ENCODE measurements around the gene LPO. TPM values are rescaled to one million over a fixed set of nuclear protein-coding genes. Genes with fewer than 3 reads are reported as not detected.

LPO gene
- total RNA-seq, 2 experiments from 2014 or later, result not detected

DNA sequence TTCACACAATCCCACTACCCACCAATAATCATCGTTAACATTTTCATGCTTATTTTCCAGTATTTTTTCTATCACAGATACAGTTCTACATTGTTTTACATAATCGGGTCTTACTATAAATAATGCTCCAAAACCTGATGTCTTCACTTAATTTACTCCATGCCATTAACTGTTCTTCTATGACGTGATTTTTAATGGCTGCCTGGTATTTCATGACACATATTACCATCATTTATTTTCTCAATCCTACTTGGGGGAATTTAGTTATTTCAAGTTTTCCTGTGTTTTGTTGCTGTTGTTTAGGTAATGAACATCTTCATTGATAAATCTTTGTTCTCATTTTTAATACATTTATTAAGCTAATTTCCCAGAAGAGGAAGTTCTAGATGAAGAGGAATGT lies 14.7 kb downstream of the LPO start:
- no peaks in the 10 kb centered on the region for H3K36me3 Mint-ChIP-seq (ENCODE audit: low read depth)
- peaks cover 17% of the 10 kb centered on the region for H3K27me3 Mint-ChIP-seq
- no peak for DNase-seq
- H3K27ac Mint-ChIP-seq, result no peak overlapping the region
- H3K9me3 Mint-ChIP-seq, result no peaks in the 10 kb centered on the region
- no peak for ATAC-seq
- ChIA-PET POLR2A (no interaction called here), CTCF (no interaction called here)
- TF ChIP-seq, protein P1, sequence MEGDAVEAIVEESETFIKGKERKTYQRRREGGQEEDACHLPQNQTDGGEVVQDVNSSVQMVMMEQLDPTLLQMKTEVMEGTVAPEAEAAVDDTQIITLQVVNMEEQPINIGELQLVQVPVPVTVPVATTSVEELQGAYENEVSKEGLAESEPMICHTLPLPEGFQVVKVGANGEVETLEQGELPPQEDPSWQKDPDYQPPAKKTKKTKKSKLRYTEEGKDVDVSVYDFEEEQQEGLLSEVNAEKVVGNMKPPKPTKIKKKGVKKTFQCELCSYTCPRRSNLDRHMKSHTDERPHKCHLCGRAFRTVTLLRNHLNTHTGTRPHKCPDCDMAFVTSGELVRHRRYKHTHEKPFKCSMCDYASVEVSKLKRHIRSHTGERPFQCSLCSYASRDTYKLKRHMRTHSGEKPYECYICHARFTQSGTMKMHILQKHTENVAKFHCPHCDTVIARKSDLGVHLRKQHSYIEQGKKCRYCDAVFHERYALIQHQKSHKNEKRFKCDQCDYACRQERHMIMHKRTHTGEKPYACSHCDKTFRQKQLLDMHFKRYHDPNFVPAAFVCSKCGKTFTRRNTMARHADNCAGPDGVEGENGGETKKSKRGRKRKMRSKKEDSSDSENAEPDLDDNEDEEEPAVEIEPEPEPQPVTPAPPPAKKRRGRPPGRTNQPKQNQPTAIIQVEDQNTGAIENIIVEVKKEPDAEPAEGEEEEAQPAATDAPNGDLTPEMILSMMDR (IDR thresholded peaks at IDR 0.05), result no peak
- H3K4me1 Mint-ChIP-seq (ENCODE audit: low read depth), result peaks cover 4% of the 10 kb centered on the region
- intact Hi-C loops (cut with micrococcal nuclease), result no loop called here
- no peak overlapping the region for H3K4me3 Mint-ChIP-seq

DNA sequence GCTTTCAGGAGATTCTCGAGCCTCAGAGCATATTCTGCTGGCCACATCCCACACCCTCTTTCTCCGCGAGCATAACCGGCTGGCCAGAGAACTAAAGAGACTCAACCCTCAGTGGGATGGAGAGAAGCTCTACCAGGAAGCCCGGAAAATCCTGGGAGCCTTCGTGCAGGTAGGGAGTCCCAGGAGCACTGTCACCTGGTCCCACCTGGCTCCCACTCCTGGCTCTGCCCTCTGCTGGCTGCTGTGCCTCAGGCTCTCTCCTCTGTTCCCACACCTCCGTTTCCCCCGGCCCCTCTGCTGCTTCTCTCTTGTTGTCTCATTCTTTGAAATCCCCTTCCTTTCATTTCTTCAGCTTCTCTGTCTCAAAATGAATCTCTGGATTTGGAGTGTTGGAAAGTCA lies 16.4 kb downstream of the LPO start:
- ChIA-PET CTCF (interaction anchor here (0.9 to 1.2 kb wide), 2 partner anchors 56 to 162 kb away, joined by 3 read pairs; partner anchors contain the start of gene RNF43), POLR2A (interaction anchor here (1.1 kb wide), 1 partner anchor 16 kb away, joined by 3 read pairs; no protein-coding TSS in a partner anchor)
- H3K4me3 Mint-ChIP-seq, result no peak overlapping the region
- intact Hi-C loops (cut with micrococcal nuclease), result no loop called here
- ATAC-seq (no peak), DNase-seq (no peak)
- TF ChIP-seq, protein P1 (IDR thresholded peaks at IDR 0.05), result no peak
- H3K9me3 Mint-ChIP-seq, result no peaks in the 10 kb centered on the region
- no peak overlapping the region for H3K27ac Mint-ChIP-seq
- H3K4me1 Mint-ChIP-seq (ENCODE audit: low read depth), result peaks cover 2% of the 10 kb centered on the region
- no peaks in the 10 kb centered on the region for H3K36me3 Mint-ChIP-seq (ENCODE audit: low read depth)
- H3K27me3 Mint-ChIP-seq, result peaks cover 16% of the 10 kb centered on the region

DNA sequence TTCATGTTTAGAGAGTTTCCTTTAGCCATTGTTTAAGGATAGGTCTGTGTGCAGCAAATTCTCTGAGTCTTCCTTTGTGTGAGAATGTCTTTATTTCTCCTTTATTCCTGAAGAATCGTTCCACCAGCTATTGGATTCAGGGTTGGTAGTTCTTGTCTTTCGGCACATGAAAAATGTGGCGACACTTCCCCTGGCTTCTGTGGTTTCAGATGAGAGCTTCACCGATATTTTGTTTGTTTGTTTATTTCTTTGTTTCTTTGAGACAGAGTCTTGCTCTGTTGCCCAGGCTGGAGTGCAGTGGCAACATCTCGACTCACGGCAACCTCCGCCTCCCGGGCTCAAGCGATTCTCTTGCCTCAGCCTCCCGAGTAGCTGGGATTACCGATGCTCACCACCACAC lies 23.8 kb downstream of the LPO start:
- CTCF ChIA-PET, result interaction anchor here (2.5 kb wide), 1 partner anchor 12 kb away, joined by 8 read pairs; no protein-coding TSS in a partner anchor
- no peaks in the 10 kb centered on the region for H3K4me1 Mint-ChIP-seq (ENCODE audit: low read depth)
- no peak for DNase-seq
- no peak overlapping the region for H3K27ac Mint-ChIP-seq
- no peak for ATAC-seq
- no peak overlapping the region for H3K4me3 Mint-ChIP-seq
- TF ChIP-seq, protein P1 (IDR thresholded peaks at IDR 0.05), result no peak
- intact Hi-C loops (cut with micrococcal nuclease), result no loop called here
- POLR2A ChIA-PET, result no interaction called here
- no peaks in the 10 kb centered on the region for H3K36me3 Mint-ChIP-seq (ENCODE audit: low read depth)
- peaks cover 42% of the 10 kb centered on the region for H3K27me3 Mint-ChIP-seq
- H3K9me3 Mint-ChIP-seq, result no peaks in the 10 kb centered on the region

DNA sequence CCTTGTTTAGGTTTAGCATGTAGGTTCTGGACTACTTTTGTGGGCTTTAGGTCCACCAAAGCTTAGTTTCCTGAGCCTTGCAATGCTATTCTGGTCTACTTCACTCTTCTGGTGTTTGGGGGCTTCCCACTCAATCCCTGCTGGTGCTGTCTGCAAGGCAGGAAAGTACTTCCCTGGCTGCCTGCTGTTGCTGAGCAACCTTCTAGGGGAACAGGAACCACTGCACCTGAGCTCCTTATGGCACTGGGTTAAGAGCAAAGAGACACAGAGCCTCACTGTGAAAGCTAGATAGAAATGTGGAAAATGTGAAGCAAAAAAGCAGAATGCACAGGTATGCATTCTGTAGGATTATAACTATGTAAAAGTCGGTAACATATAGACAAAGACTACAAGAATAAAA lies 25.4 kb downstream of the LPO start:
- peaks cover 39% of the 10 kb centered on the region for H3K27me3 Mint-ChIP-seq
- TF ChIP-seq, protein P1 (IDR thresholded peaks at IDR 0.05), result no peak
- ChIA-PET POLR2A (interaction anchor here (0.6 kb wide), 1 partner anchor 35 kb away, joined by 3 read pairs; no protein-coding TSS in a partner anchor), CTCF (interaction anchor here (2.5 kb wide), 1 partner anchor 13 kb away, joined by 8 read pairs; no protein-coding TSS in a partner anchor)
- no peak overlapping the region for H3K4me3 Mint-ChIP-seq
- no peaks in the 10 kb centered on the region for H3K36me3 Mint-ChIP-seq (ENCODE audit: low read depth)
- intact Hi-C loops (cut with micrococcal nuclease), result no loop called here
- DNase-seq, result no peak
- H3K9me3 Mint-ChIP-seq, result no peaks in the 10 kb centered on the region
- no peak overlapping the region for H3K27ac Mint-ChIP-seq
- ATAC-seq, result no peak
- no peaks in the 10 kb centered on the region for H3K4me1 Mint-ChIP-seq (ENCODE audit: low read depth)

DNA sequence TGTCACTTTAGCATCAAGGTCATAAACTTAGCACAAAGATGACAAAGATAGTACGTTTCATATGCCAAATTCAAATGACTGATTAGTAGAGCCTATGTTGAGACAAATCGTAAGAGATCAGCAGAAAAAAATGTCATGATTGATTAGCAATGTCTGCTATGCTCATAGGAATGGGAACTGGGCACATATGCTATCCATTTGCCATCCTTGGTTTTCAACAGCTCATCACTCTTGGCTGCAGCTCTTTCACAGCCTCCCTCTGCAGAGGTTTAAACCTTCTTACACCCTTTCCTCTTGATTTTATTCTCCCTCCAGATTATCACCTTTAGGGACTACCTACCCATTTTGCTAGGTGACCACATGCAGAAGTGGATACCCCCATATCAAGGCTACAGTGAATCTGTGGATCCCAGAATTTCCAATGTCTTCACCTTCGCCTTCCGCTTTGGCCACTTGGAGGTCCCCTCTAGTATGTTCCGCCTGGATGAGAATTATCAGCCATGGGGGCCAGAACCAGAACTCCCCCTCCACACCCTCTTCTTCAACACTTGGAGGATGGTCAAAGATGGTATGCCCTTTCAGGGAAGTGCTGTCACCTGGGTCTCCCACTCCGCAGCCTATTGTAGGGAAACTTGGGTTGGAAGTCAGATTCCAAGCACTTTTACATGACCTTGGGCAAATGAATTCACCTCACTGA lies 26.2 kb downstream of the LPO start:
- ChIA-PET POLR2A (no interaction called here), CTCF (no interaction called here)
- Mint-ChIP-seq H3K27me3 (peaks cover 38% of the 10 kb centered on the region), H3K9me3 (no peaks in the 10 kb centered on the region), H3K4me3 (no peak overlapping the region), H3K4me1 (ENCODE audit: low read depth) (no peaks in the 10 kb centered on the region), H3K27ac (no peak overlapping the region), H3K36me3 (ENCODE audit: low read depth) (no peaks in the 10 kb centered on the region)
- intact Hi-C loops (cut with micrococcal nuclease), result no loop called here
- ATAC-seq, result no peak
- DNase-seq, result no peak
- TF ChIP-seq, protein P1 (IDR thresholded peaks at IDR 0.05), result no peak
